Measurements from ENCODE around the gene PLPP7. TPM values are rescaled to one million over a fixed set of nuclear protein-coding genes. Genes with fewer than 3 reads are reported as not detected.

PLPP7 gene
- total RNA-seq, 1 experiment from 2014 or later = not detected

DNA sequence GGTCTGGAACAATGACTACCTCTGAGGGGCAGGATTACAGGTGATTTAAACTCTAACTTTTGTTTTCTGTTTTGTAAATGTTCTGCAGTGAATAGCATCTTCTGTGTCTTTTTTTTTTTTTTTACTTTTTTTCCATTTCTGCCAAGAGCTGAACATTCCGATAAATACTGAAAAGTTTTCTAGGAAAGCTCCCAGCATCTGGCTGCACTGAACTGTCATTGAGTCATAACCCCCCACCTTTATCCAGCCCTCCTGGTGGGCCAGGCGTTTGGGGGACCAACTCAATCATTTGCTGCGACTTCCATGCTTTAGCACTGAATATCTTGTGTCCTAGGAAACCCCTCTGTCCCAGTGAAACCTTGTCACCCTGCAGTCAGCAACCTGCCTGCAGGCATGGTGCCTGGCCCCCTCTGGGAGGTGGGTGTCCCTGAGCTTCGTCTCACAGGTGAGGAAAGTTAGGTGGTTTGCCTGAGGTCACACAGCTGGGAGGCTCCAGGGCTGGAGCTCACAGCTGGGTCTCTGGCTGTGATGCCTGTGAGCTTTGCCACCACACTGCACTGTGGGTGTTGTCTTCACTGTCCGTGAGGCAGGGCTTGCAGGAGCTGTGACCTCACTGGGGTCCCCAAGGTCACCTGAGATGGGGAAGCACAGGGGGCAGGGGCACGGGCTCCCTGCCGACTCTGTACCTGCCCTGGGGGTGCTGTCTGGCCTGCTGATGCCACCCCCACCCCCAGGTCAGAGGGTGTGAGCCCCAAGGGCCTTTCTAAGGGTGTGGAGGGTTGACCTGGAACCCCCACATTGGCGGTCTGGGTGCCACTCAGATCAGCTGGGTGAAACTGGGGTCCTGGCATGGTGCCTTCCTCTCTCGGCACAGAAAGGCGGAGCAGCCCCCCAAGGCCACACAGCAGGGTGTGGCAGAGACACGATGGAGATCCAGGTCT is 14.1 kb downstream of the PLPP7 start:
- no peak for DNase-seq (ENCODE audit: low spot score)

DNA sequence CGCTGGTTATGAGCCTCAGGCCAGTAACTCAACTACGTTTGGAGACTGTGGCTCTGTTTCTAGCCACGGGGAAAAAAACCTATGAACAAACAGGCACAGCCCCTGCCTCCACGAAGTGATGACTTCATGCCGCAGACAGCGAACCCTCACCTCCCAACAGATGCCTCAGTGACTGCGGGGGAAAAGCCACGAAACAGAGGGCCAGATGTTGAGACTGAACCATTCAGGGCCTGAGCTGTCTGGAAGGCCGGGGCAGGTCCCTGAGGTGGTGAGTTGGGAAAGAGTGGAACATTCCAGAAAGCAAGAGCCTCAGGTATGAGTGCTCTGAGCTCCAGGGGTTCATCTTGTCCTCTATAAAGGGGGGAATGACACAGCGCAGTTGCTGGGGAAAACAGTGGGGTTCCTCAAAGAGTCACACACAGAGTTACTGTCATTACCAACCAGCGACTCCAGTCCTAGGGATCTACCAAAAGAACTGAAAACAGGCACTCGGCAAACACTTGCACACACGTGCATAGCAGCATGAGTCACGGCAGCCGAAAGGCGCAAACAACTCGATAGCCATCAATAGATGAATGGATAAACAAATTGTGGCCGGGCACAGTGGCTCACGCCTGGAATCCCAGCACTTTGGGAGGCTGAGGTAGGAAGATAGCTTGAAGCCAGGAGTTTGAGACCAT is 15.3 kb downstream of the PLPP7 start:
- DNase-seq (ENCODE audit: low spot score) = peak; percentile 26

DNA sequence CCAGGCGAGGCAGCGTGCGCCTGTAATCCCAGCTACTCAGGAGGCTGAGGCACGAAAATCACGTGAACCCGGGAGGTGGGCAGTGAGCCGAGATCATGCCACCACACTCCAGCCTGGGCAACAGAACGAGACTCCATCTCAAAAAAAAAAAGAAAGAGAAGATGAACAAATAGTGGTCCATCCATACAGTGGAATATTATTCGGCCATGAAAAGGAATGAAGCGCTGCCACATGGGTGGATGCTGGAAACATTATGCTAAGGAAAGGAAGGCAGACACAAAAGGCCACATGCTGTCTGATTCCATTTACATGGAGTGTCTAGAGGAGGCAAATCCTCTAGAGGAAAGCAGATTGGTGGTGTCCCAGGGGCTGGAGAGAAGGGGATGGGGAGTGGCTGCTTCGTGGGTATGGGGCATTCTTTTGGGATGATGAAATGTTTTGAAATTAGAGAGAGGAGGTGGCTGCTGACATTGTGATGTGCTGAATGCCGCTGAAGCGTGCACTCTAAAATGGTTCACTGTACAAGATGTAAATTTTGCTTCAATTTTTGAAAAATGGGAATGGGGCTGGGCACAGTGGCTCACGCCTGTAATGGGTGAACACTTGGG is 17.0 kb downstream of the PLPP7 start:
- DNase-seq (ENCODE audit: low spot score) = no peak

DNA sequence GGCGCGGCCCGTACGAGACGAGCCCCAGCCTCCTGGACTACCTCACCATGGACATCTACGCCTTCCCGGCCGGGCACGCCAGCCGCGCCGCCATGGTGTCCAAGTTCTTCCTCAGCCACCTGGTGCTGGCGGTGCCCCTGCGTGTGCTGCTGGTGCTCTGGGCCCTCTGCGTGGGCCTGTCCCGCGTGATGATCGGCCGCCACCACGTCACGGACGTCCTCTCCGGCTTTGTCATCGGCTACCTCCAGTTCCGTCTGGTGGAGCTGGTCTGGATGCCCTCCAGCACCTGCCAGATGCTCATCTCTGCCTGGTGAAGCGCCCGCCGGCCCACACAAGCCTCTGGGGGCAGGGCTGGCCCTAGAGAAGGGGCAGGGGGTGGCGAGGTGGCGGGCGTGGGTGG is 18.5 kb downstream of the PLPP7 start:
- no peak for DNase-seq (ENCODE audit: low spot score)

DNA sequence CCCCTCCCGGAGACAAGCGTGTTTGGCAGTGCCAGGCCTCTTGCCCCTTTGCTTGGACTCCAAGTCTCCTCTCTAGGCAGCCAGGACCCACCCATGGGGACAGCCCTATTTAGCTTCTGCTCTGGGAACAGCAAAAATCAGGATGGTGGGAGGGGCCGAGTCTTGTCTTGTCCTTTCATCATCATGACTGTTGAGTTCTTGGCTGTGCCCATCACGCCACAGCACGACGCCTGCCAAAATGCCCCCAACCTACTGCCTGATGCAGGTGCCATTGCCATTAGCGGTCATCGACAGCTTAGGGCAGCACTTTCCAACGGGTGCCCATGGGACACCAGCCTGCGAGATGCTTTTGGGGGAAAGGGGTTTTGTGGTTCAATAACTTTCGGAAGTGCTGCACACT is 18.9 kb downstream of the PLPP7 start:
- no peak for DNase-seq (ENCODE audit: low spot score)

DNA sequence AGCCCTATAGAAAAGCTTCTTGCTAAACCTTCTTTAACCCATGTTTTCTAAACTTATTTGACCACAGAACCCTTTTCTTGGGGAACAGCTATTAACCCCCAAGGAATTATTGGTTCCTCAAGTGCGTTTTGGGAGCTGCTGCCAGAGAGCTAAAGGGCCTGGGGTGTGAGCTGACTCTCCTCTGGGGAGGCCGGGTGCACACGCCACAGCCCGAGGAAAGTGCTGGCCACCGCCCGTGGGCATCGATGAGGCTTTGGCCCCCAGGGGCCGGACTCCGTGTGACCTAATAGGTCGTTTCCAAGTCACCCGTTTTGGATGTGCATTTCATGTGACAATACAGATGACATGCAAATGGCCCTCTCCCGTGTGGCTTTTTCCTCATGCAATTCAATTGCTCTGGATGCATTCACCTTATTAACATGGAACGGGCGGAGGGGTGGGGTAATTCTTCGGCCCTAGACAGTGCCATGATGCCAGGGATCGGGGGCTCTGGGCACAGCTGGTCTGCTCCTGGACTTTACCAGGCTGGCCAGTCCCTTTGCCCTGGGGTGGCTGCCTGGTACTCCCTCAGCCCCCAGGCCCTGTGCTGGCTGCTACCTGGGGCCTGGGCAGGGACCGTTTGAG is 19.5 kb downstream of the PLPP7 start:
- DNase-seq (ENCODE audit: low spot score) = no peak

DNA sequence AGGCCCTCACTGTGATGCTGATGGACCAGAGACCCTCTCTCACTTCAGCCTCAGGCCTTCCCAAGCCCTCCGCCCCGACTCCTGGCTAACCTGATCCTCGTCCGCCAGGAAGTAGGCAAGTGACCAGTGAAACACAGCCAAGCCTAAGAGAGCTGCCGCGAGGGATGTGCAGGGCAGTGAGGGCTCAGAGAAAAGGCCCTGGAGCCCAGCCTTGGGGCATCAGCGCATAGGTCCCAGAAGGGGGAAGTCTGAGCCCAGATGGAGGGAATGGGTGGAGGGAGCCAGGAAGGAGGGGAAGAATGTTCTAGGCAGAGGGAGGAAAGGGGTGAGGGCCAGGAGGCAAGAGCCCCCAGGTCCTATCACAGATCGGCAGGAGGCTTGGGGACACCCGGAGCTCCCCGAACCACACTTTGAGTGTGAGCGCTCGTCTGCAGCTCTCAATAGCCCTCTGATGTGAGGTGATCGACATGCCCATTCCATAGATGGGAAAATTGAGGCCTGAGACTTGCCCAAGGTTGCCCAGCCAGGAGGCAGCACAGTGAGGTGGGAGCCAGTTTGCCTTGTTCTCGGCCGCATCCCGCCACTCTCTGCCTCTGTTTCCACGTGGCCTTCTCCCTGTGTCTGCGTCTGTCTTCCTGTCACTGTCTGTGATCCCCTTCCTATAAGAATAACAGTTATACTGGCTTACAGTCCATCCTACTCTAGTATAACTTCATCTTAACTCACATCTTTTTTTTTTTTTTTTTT is 20.2 kb downstream of the PLPP7 start:
- no peak for DNase-seq (ENCODE audit: low spot score)

DNA sequence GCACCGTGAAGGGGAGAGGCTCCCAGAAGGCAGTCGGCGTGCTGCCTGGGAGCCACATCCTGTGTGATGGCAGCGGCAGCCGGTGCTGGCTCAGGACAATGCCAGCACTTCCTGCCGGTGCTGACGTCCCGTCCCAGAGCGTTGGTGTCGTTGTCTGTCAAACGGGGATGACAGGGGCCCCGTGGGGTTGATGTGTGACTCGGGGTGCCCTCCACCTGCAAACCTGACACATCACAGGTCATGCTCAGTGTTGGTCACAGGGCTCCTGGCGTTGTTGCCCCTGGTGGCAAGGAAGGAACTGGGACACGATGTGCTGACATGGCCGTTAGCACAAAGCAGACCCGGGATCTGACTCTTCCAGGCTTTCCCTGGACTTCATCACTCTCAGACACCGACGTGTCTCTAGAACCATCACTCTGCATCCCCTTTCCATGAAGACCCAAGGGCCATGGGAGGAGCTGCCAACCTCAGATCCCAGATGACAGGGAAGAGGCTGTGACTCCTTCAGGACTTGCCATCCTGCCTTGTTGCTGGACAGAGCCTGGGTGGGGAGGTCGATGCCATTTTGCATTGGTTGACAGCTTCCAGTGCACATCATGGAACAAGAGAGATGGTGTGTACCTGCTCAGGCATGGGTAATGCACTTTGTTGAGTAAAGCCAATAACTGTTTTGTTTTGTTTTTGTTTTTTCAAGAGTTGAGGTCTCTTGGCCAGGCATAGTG is 21.5 kb downstream of the PLPP7 start:
- no peak for DNase-seq (ENCODE audit: low spot score)

DNA sequence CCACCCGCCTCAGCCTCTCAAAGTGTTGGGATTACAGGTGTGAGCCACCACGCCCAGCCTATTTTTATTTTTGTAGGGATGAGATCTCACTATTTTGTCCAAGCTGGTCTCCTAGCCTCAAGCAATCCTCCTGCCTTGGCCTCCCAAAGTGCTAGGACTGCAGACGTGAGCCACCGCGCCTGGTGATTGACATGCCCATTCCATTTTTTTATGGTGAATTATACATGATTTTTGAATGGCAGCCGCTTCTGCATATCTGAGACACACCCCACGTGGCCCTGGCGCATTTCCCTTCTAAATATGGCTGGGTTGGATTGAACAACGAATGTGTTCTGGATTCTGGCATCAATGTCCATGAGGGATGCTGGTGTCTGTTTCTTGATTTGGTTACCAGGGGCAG is 22.7 kb downstream of the PLPP7 start:
- DNase-seq (ENCODE audit: low spot score) = no peak

DNA sequence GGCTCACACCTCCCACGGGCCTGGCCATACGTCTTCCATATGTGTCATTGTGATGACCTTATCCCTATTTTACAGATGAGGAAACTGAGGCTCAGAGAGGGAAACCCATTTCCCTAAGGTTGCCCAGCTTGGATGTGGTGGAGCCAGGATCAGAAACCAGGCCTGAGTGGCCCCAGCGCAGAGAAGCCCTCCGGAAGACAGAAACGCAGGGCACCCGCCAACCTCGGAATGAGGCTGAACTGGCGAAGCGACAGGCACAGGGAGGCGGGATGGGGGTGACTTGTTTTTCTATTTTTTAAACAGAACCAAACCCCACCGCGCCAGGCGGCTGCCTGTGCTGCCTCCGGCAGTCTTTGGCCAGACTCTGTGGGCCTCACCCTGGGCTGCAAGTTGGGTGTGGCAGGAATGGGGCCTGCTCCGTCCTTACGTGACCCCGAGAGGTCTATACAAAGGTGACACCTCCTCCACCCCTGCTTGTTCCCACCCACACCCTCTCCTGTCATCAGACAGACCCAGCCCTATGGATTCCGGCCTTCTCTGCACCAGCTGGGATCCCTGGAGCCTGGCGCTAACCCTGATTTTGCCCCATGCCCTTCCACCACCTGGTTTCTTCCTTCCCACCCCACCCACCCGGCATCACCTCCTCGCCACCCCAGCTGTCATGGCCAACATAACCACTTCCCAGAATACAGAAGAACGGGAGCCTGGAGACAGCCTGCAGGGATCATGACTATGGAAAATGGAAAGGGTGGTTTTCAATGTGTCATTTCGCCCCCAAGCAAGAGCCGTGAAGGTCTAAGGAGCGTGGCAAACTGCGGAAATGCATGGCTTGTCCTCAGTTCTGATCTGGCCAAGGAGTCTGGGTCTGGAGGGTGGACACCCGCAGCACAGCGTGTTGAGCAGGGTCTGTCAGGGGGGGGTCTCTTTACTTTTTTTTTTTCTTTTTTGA is 23.6 kb downstream of the PLPP7 start:
- no peak for DNase-seq (ENCODE audit: low spot score)

DNA sequence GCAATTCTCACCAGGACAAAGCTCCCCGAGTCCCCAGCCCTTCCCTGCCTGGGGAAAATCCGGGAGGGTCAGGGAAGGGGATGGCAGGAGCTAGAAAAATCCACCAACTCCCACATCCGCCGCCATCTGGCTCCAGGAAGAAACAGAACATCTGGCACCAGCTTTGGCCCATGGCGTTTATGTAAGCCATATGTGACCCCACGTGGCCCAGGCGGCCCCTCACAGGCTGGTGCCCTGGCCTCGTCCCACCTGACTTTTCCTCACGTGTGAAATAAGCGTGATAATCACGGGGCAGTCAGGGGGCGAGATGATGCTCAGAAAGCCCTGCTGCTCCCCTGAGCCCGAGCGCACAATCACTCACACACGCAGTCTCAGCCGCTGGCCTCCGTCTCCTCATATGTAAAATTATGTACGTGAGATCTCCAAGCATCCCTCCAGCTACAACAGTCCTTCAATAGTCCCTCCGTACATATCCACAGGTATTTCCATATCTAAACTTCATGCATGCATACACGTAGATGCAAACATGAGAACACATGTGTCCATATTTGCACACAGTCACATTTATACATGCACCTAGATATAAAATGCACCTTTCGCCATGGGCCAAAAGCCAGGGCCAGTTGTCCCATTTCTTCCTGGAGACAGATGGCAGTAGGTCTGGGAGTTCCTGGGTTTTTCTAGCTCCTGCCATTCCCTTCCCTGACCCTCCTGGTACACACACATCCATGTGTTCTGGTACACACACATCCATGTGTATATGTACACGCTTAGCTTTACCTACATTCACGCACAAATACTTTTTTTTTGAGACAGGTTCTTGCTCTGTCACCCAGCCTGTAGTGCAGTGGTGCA is 28.9 kb downstream of the PLPP7 start:
- DNase-seq (ENCODE audit: low spot score) = no peak

DNA sequence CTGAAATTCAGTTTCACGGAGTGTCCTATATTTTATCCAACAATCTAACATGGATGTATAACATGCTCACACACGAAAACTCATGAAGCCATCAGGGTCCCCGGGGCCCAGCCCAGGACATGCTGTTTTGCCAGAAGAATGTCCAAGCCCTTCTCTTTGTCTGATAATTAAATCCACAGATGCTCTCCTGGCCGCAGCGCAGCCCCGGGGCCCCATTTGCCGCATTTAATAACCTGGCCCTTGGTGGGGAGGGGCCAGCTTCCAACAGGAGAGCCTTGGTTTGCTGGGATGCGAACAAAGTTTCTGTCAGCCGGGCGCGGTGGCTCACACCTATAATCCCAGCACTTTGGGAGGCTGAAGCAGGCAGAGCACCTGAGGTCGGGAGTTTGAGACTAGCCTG is 30.0 kb downstream of the PLPP7 start:
- no peak for DNase-seq (ENCODE audit: low spot score)

DNA sequence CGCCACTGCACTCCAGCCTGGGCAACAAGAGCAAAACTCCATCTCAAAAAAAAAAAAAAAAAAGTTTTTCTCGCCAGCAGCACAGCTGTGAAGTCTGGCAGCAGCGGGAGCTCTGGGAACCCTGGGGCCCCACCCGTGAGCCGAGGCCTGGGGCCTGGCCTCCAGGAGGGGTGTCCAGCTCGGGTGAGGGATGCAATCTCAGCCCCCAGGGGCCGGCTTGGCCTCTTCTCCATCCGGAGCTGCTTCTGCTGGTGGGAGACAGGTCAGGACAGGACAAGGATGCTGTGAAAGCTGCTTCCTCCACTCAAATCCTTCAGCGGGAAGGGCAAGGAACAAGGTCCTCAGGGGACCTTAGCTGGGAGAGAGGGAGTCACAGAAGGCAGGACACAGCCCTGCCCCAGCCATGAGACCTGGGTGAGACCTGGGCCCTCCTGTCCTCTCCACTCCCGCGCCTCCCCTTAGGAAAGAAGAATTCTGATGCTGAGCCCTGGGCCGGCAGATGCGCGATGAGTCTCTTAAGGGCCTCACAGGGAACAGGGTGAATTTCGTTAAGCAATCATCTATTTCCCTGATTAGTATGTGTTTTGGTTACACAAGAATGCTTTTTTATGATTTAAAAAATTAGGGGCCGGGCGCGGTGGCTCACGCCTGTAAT is 30.6 kb downstream of the PLPP7 start:
- DNase-seq (ENCODE audit: low spot score) = no peak

DNA sequence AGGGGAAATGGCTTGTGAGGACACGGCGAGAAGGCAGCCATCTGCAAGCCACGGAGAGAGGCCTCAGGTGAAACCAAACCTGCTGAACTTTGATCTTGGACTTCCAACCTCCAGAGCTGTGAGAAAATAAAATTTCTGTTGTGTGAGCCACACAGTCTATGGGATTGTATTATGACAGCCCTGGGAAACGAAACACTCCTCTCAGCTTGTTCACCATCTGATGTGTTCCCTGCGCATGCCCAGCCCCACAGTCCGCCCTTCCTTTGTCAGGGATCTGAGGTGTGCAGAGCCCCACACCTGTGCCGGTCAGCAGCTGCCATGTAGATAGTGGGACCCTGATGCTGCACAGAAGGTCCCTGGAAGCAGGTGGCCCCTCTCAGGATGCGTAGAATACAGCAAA is 34.1 kb downstream of the PLPP7 start:
- no peak for DNase-seq (ENCODE audit: low spot score)

DNA sequence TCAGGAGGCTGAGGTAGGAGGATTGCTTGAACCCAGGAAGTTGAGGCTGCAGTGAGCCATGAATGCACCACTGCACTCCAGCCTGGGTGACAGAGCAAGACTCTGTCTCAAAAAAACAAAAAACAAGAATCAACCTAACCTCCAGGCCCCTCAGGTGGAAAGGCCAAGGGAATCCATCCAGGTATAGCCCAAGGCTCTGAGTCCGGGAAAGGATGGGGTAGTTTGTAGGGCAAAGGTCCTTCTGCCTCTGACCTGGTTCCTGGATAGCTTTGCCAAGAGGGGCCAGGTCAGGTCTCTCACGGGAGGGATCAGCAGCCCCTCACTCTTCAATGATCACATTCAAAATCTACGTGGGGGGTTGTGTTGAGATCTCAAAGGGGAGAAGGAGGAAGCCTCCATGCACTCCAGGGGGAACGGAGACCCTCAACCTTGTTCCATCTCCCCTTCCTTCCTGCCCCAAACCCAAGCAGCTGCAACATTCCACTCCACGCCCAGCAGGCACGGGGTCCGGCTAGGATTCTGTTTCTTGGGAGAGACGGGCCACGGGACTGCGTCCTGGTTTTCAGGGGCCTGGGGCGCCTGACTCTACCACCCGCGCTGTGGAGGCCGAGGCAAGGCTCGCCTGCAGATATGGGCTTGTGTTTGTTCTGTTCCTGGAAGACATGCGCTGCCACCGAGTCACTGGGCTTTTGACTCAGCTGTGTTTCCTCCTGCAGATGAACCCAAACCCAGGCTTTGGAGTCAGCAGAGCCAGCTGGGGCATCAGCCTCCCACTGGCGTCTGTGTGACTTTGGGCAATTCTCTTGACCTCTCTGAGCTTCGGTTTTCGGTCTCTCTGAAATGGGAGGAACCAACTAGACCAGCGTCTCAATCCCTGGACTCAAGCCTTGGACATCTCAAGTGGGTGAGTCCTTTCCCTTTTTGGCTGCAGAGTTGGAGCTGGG is 35.5 kb downstream of the PLPP7 start:
- DNase-seq (ENCODE audit: low spot score) = no peak

DNA sequence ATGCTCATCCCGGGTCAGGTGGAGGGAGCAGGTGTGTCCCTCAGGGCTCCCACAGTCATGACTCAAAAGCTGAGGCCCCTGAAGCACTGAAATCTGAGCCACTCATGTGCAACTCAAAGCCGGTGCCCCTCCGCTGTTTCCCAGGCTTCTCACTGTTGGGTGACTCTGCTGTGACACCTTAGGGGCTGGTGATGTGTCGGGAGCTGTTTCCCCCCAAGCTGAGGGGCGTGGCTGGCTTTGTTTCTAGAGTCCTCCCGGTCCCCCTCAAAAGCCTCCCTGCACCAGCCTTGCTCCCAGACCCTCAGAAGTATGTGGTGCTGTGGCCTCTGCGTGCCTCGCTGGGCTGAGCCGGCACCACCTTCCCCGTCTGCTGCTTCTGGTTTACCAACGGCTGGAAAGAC is 39.7 kb downstream of the PLPP7 start:
- no peak for DNase-seq (ENCODE audit: low spot score)
